GM12801 (cell line): ENCODE measurements around the gene SDHAF1.

Experiments
- TF ChIP-seq, protein P1 (sequence below): IDR thresholded peaks from one replicate; pipeline ENCODE4 v1.5.1; 2011; ENCODE audit warnings: control low read depth; ENCODE audit not compliant: insufficient read length; ENCODE audit errors: extremely low read depth

The SDHAF1 gene

DNA sequence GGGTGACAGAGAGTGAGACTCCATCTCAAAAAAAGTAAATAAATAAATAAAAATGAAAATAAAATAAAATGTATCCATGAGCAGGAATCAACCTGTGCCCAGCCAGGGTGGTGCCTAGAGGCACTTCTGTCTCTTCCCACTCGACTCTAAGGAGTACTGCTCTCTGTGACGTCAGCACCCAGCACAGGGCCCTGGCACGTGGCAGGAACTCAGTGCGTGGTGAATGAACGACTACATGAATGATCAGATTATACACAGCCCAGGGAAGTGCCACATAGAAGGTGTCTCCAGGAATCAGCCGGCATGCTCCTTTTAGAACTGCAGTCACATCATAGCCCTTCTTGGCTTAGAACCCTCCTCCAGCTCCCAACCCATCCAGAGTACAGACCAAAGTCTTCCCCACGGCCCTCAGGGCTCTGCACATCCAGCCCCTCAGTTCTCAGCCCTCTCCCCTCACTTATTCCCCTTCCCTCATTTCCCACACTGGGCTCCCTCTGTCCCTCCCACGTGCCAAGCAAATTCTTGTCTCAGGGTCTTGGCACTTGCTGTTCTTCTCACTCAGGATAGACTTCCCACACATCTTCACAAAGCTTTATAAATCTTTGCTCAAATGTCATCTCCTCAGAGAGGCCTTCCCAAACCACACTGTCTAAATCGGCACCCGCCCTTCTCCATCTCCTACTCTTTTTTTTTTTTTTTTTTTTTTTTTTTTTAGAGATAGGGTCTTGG lies 33.5 kb downstream of the SDHAF1 start:
- TF ChIP-seq, protein P1, sequence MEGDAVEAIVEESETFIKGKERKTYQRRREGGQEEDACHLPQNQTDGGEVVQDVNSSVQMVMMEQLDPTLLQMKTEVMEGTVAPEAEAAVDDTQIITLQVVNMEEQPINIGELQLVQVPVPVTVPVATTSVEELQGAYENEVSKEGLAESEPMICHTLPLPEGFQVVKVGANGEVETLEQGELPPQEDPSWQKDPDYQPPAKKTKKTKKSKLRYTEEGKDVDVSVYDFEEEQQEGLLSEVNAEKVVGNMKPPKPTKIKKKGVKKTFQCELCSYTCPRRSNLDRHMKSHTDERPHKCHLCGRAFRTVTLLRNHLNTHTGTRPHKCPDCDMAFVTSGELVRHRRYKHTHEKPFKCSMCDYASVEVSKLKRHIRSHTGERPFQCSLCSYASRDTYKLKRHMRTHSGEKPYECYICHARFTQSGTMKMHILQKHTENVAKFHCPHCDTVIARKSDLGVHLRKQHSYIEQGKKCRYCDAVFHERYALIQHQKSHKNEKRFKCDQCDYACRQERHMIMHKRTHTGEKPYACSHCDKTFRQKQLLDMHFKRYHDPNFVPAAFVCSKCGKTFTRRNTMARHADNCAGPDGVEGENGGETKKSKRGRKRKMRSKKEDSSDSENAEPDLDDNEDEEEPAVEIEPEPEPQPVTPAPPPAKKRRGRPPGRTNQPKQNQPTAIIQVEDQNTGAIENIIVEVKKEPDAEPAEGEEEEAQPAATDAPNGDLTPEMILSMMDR, result no peak

DNA sequence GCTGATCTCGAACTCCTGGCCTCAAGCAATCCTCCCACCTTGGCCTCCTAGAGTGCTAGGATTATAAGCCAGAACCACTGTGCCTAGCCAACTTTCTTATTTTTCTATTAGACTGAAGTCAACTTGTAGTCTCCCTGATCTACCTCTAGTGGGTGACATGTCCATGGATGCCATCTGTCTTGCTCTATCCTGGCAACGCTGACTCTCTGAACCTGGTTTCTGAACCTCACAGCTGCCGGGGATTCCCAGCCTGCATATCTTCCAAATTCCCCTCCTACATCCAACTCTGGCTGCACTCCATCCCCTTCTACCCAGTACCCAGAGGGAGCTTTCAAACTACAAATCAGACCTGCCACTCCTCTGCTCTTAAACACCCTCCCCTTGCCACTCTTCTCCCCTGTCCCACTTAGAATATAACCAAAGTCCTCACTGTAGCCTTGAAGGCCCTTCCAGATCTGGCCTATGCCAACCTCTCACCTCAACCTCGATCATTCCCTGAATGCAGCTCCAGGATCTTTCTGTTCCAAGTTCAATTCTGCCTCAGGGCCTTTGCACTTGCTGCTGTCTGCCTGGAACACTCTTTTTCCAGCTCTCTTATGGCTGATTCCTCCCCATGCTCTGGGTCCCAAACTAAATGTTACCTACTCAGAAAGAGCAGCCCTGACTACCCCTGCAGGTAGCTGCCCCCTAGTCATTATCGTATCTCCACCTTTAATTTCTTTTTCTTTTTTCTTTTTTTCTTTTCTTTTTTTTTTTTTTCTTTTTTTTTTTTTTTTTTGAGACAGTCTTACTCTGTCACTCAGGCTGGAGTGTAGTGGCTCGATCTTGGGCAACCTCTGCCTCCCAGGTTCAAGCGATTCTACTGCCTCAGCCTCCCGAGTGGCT lies 35.5 kb downstream of the SDHAF1 start:
- TF ChIP-seq, protein P1, result no peak

DNA sequence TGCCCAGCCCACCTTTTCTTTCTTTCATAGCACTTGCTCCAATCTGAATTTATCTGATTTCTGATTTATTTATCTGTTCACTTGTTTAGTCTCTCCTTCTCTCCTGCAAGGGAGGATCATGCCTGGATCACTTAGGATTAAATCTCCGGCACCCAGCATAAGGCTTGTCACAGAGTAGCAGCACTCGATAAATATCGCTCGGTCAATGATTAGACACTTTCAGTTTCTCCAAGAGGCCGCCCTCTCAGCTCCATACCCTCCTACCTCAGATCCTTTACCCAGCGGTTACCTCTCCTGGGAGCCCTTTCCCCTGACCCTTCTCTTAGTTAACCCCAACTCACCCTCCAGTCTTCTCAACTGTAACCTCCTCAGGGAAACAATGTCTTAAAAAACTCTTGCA lies 36.3 kb downstream of the SDHAF1 start:
- TF ChIP-seq, protein P1, result no peak

DNA sequence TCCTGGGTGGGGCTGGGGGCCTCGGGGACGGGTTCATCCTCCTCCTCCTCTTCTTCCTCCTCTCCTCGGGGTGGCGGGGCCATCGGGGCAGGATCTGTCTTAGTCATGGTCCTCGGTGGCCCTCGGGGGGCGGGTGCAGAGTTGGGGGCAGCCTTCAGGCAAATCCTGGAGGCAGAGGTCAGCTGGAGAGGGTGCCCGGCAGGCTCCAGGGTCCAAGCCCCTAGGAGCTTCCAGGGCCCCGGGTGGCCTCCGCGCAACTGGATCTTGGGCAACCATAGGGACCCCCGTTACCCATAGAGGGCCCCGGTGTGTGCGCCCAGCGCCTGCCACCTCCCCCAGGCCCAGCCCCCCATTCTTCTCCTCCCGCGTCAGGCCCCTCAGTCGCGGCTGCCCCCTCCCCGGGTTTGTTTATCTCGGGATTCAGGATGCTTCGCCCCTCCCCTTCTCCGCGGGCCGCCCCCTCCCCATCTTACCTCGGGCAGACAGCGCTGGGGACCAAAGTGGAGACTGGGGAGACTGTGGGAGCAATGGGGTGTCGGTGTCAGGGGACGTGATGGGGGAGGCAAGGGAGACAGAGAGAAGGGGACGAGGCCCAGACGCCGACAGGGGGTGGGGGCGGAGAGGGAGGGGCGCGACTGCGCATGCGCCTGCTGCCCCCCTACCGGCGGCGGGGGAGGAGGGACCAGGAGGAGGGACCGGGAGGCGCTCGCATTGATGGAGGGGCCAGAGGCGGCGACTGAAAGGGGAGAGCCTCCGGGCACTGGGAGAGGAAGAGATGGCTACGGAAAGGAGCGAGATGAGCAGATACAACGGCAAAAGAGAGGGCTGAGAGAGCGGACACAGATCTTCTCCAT lies 37.5 kb downstream of the SDHAF1 start, which contains the start of gene CLIP3:
TSS of gene CLIP3 (minus strand) at position 623 of the 854 bp plus-strand sequence. CDS start at position 107, 516 bp downstream.
- TF ChIP-seq, protein P1, result no peak

DNA sequence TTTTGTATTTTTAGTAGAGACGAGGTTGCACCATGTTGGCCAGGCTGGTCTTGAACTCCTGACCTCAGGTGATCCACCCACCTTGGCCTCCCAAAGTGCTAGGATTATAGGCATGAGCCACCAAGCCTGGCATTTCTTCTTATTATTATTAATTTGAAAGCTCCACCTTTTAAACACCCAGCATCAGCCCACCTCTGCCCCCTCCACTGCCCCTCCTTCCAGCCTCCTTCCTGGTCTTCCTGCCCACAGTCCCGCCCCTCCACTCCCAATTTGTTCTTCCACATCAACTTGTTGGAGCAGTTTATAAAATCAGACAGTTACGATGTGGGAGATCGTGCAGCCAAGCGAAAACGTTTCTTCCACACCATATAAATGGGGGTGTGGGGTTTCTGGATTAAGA lies 45.5 kb downstream of the SDHAF1 start:
- TF ChIP-seq, protein P1, result no peak

DNA sequence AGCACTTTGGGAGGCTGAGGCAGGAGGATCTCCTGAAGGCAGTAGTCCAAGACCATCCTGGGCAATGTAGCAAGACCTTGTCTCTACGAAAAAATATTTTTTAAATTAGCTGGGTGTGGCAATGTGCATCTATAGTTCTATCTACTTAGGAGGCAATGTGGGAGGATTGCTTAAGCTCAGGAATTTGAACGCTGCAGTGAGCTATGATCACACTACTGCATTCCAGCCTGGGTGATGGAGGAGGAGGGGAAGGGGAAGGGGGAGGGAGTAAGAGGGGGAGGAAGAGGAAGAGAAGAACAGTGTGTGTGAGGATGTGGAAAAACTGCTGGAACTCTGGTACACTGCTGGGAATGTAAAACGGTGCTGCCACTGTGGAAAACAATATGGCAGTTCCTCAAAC lies 46.8 kb downstream of the SDHAF1 start:
- TF ChIP-seq, protein P1, result no peak

DNA sequence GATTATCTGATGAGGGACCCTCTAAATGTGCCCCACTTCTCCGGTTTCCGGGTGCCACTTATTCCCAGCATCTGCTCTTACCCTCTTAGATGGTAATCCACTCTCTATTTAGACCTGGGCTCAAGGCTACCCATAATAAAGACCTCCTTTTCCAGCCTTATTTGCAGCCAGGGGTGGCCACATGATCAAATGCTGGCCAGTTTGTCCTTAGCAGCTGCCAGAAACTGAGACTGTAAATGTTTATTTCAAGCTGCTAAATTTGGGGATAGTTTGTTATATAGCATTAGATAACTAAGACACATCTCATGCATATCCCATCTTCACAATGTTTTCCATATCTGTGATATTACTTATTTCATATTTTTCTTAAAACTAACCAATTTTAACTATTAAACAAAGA lies 49.0 kb downstream of the SDHAF1 start:
- TF ChIP-seq, protein P1, result no peak
